ENCODE data around the gene ARHGAP1.

- TF ChIP-seq POLR2AphosphoS5 (IDR thresholded peaks at IDR 0.05; ENCODE audit: borderline replicate concordance, low read depth, low read length) (no peak), EZH2 (IDR thresholded peaks at IDR 0.05) (no peak)
Observed at GRCh38 chr11:46719048-46719542, 18.7 kb upstream of the ARHGAP1 start, which contains the start of gene F2.

Data from SK-N-MC (cell line).